Measurements from ENCODE around the gene ANKRD50. TPM values are rescaled to one million over a fixed set of nuclear protein-coding genes. Genes with fewer than 3 reads are reported as not detected.

Gene ANKRD50
- total and polyA plus RNA-seq, 2 of the 13 experiments (the other 11 are each of a cell fraction or from before 2014, with no cell fraction given): 2.4 to 4.4 TPM

GRCh38 chr4:124697441-124697840 is 15.1 kb downstream of the ANKRD50 start (continued):
- TF ChIP-seq ZNF251 (CRISPR knock-in tag; IDR thresholded peaks at IDR 0.05) (no peak), ZNF484 (CRISPR knock-in tag; IDR thresholded peaks at IDR 0.05; ENCODE audit: borderline replicate concordance, low read depth) (no peak), ZNF383 (CRISPR knock-in tag; IDR thresholded peaks at IDR 0.05; ENCODE audit: borderline replicate concordance) (no peak), ZNF350 (CRISPR knock-in tag; IDR thresholded peaks at IDR 0.05; ENCODE audit: borderline replicate concordance, low read depth) (no peak), KLF12 (CRISPR knock-in tag; IDR thresholded peaks at IDR 0.05; ENCODE audit: borderline replicate concordance) (no peak), ELF1 (CRISPR knock-in tag; IDR thresholded peaks at IDR 0.05) (no peak), ZNF776 (CRISPR knock-in tag; IDR thresholded peaks at IDR 0.05) (no peak)
- TF ChIP-seq, protein P1, sequence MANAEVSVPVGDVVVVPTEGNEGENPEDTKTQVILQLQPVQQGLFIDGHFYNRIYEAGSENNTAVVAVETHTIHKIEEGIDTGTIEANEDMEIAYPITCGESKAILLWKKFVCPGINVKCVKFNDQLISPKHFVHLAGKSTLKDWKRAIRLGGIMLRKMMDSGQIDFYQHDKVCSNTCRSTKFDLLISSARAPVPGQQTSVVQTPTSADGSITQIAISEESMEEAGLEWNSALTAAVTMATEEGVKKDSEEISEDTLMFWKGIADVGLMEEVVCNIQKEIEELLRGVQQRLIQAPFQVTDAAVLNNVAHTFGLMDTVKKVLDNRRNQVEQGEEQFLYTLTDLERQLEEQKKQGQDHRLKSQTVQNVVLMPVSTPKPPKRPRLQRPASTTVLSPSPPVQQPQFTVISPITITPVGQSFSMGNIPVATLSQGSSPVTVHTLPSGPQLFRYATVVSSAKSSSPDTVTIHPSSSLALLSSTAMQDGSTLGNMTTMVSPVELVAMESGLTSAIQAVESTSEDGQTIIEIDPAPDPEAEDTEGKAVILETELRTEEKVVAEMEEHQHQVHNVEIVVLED (CRISPR knock-in tag; IDR thresholded peaks at IDR 0.05; ENCODE audit: borderline replicate concordance): no peak

DNA sequence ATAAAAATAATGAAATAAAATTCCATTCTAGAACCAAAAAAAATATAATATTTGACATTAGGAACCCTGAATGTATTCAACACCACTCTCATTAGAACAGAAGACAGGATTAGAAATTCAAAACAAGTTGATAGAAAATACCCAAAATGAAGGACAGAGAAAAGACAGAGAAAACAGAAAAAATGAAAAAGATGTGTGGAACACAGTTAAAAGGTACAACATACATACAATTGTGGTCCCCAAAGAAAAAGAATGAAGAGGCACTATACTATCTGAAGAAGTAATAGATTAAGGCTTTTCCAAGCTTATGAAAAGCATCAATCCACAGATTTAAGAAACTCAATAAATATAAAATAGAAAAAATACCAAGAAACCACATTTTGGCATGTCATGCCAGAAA is 16.4 kb downstream of the ANKRD50 start:
- Histone ChIP-seq H3K4me2 (ENCODE audit: low read depth, low read length) (no peak overlapping the region), H3K9ac (ENCODE audit: insufficient read depth, low read depth, low read length) (no peak overlapping the region), H3K79me2 (ENCODE audit: insufficient read depth, low read length) (peaks cover 2% of the 10 kb centered on the region), H2AFZ (ENCODE audit: low read length) (no peak overlapping the region), H3K27me3 (ENCODE audit: control insufficient read depth in 1 of 2, insufficient read depth in 2 of 2, low read length in 2 of 2) (no peaks in the 10 kb centered on the region), H3K9me3 (ENCODE audit: low read length) (peaks cover 12% of the 10 kb centered on the region), H4K20me1 (ENCODE audit: insufficient read depth, low read length) (no peaks in the 10 kb centered on the region), H3K36me3 (replicated peaks in 1 of 2; ENCODE audit: control insufficient read depth in 1 of 2, insufficient read depth in 2 of 2, low read length in 2 of 2) (no peaks in the 10 kb centered on the region), H3K4me3 (replicated peaks in 1 of 3; ENCODE audit: insufficient read depth in 1 of 3, low read depth in 2 of 3, low read length in 3 of 3) (no peak overlapping the region), H3K4me1 (ENCODE audit: insufficient read depth, low read length) (no peaks in the 10 kb centered on the region), H3K27ac (ENCODE audit: extremely low read length, insufficient read depth, low read length) (no peak overlapping the region)
- intact Hi-C loops (cut with micrococcal nuclease; ENCODE audit: unreplicated experiment): no loop called here
- DNase-seq (ENCODE audit: low spot score) (no peak), FAIRE-seq (no peak), ATAC-seq (no peak)
- TF ChIP-seq BRD4 (CRISPR knock-in tag; IDR thresholded peaks at IDR 0.05): no peak
- no peak for TF ChIP-seq KLF6 (CRISPR knock-in tag; IDR thresholded peaks at IDR 0.05)
- no peak for TF ChIP-seq CC2D1A (CRISPR knock-in tag; IDR thresholded peaks at IDR 0.05)
- TF ChIP-seq ZNF639 (CRISPR knock-in tag; conservative IDR thresholded peaks at IDR 0.05): no peak
- no peak for TF ChIP-seq SIX1 (CRISPR knock-in tag; IDR thresholded peaks at IDR 0.05; ENCODE audit: borderline replicate concordance)
- no peak for TF ChIP-seq ARID2 (CRISPR knock-in tag; IDR thresholded peaks at IDR 0.05; ENCODE audit: borderline replicate concordance)
- no peak for TF ChIP-seq ZFY (CRISPR knock-in tag; IDR thresholded peaks at IDR 0.05)
- in situ Hi-C loops (cut with HindIII; ENCODE audit: extremely low pct_ligation_motif_present, low pct_unique_long_range_greater_than_20kb): no loop called here
- POLR2A ChIA-PET: no interaction called here
- CTCF ChIA-PET (ENCODE audit: low intra/inter-chr PET ratio, low total read pairs): no interaction called here
- no TSS peak for BruUV-seq (replicated peaks)
